ENCODE measurements around the gene PSME2.
A peak's percentile ranks its signal among the peaks of the same experiment; 100 is the strongest.

PSME2 gene

GRCh38 chr14:24150061-24150460 lies 3.7 kb upstream of the PSME2 start:
- no peak for DNase-seq
- no peak for TF ChIP-seq CTCF (IDR thresholded peaks at IDR 0.05)
- Histone ChIP-seq H3K36me3 (peaks cover 42 to 64% (median 58%) of the 10 kb centered on the region in 3 donors), H3K4me1 (peaks cover 12 to 31% (median 22%) of the 10 kb centered on the region in 4 donors), H3K9me3 (no peaks in the 10 kb centered on the region), H3K27me3 (no peaks in the 10 kb centered on the region), H3K27ac (no peak overlapping the region), H3K4me3 (no peak overlapping the region)
- intact Hi-C loops (cut with DNase I; ENCODE audit: low total_unique reads), result loop anchor here (5.0 kb wide), 1 partner anchor 93 kb away; no protein-coding TSS in a partner anchor

GRCh38 chr14:24149302-24149969 lies 3.0 kb upstream of the PSME2 start:
- Histone ChIP-seq H3K27me3 (no peaks in the 10 kb centered on the region), H3K4me1 (peaks cover 12 to 31% (median 23%) of the 10 kb centered on the region in 4 donors), H3K27ac (no peak overlapping the region), H3K9me3 (no peaks in the 10 kb centered on the region), H3K4me3 (no peak overlapping the region), H3K36me3 (peaks cover 36 to 58% (median 51%) of the 10 kb centered on the region in 3 donors)
- no peak for TF ChIP-seq CTCF (IDR thresholded peaks at IDR 0.05)
- DNase-seq, result no peak
- intact Hi-C loops (cut with DNase I; ENCODE audit: low total_unique reads), result loop anchor here (5.0 kb wide), 1 partner anchor 38 kb away; the partner anchor contains the start of gene IPO4

- TF ChIP-seq CTCF (IDR thresholded peaks at IDR 0.05), result no peak
- H3K27ac ChIP-seq, result peak overlapping the region; percentile 86 to 87
- peak overlapping the region; percentile 79 to 92 for H3K4me3 ChIP-seq
- intact Hi-C loops (cut with DNase I; ENCODE audit: low total_unique reads), result loop anchor here (5.0 kb wide), 1 partner anchor 39 kb away; the partner anchor contains the start of gene IPO4
- peaks cover 36 to 44% (median 43%) of the 10 kb centered on the region in 3 donors for H3K36me3 ChIP-seq
- H3K27me3 ChIP-seq, result no peaks in the 10 kb centered on the region
- peak in 1 of 2 donors; percentile 33 for DNase-seq
- no peaks in the 10 kb centered on the region for H3K9me3 ChIP-seq
- H3K4me1 ChIP-seq, result peaks cover 12 to 31% (median 23%) of the 10 kb centered on the region in 4 donors
Observed at GRCh38 chr14:24147761-24148428, 1.5 kb upstream of the PSME2 start.

- TF ChIP-seq CTCF (IDR thresholded peaks at IDR 0.05), result no peak
- Histone ChIP-seq H3K27ac (peak within 1 kb of the TSS; percentile 86 to 87), H3K36me3 (peaks cover 29 to 37% (median 35%) of the 10 kb centered on the region in 3 donors), H3K4me3 (peak within 1 kb of the TSS; percentile 79 to 92), H3K4me1 (peaks cover 12 to 33% (median 25%) of the 10 kb centered on the region in 4 donors), H3K9me3 (no peaks in the 10 kb centered on the region), H3K27me3 (no peaks in the 10 kb centered on the region)
- intact Hi-C loops (cut with DNase I; ENCODE audit: low total_unique reads), result loop anchor here (5.0 kb wide), 1 partner anchor 40 kb away; the partner anchor contains the start of gene IPO4
- DNase-seq, result peak; percentile 99
Observed at GRCh38 chr14:24146978-24147760, 759 bp upstream of the PSME2 start, which contains the start of gene RNF31. Gene RNF31, plus strand, starts transcription at chr14:24147498. Its CDS starts 201 bp downstream, at chr14:24147699.
